K562 (cell line): ENCODE measurements around the gene SOCS4. TPM values are rescaled to one million over a fixed set of nuclear protein-coding genes. Genes with fewer than 3 reads are reported as not detected.

Experiments
- CUX1 ChIP-seq: fragments of 200-800 bp; sonication (Bioruptor generic); IDR thresholded peaks from 2 replicates; pipeline ENCODE4 v1.6.1; 2016; ENCODE audit warnings: missing genetic modification characterization, missing compliant biosample characterization
- FOXA3 ChIP-seq, 2 experiments: fragments of 450-650 bp in 1 of 2; sonication (generic) in 1 of 2; formaldehyde crosslinking; IDR thresholded peaks in 1 of 2; conservative IDR thresholded peaks in 1 of 2; 2 replicates each; pipeline versions ENCODE4 v1.4.0 to v1.8.0; 2020 to 2022; ENCODE audit warnings: mild to moderate bottlenecking in 2 of 2, missing genetic modification reagents in 1 of 2
- HDAC6 ChIP-seq: IDR thresholded peaks from 2 replicates; pipeline ENCODE4 v1.6.1; 2012; ENCODE audit warnings: low read depth, mild to moderate bottlenecking, control low read depth, inconsistent platforms, low read length, moderate library complexity
- HMBOX1 ChIP-seq: sonication (generic); IDR thresholded peaks from 2 replicates; pipeline ENCODE4 v1.6.1; 2016
- KLF16 ChIP-seq: IDR thresholded peaks from 2 replicates; pipeline ENCODE4 v1.6.1; 2016; ENCODE audit warnings: antibody characterized with exemption
- PTTG1 ChIP-seq: fragments of 450-650 bp; IDR thresholded peaks from 2 replicates; pipeline ENCODE4 v1.6.1; 2016; ENCODE audit warnings: low read depth, mild to moderate bottlenecking, missing genetic modification characterization, missing compliant biosample characterization
- SFPQ ChIP-seq: fragments of 200-400 bp; formaldehyde crosslinking; IDR thresholded peaks from 2 replicates; pipeline ENCODE4 v1.6.1; 2017; ENCODE audit warnings: mild to moderate bottlenecking, low read depth, low read length, moderate library complexity
- SMARCB1 ChIP-seq: IDR thresholded peaks from 2 replicates; pipeline ENCODE4 v1.6.1; 2011; ENCODE audit warnings: improper control_type of control experiment, low read depth; ENCODE audit not compliant: insufficient read length
- YY1 ChIP-seq, 3 experiments: IDR thresholded peaks; 2 replicates each; pipeline ENCODE4 v1.6.1; 2011; ENCODE audit warnings: low read length in 2 of 3, mild to moderate bottlenecking in 2 of 3, moderate library complexity in 2 of 3, borderline replicate concordance in 1 of 3, control low read depth in 1 of 3, low read depth in 1 of 3; ENCODE audit not compliant: insufficient read depth in 3 of 3, insufficient replicate concordance in 2 of 3, control insufficient read depth in 1 of 3, insufficient read length in 1 of 3; ENCODE audit errors: extremely low read depth in 1 of 3
- ZC3H4 ChIP-seq: sonication (generic); formaldehyde crosslinking; IDR thresholded peaks from 2 replicates; pipeline ENCODE4 v1.9.0; 2021; ENCODE audit warnings: missing genetic modification reagents, borderline replicate concordance
- ZNF143 ChIP-seq: sonication (generic); formaldehyde crosslinking; IDR thresholded peaks from 2 replicates; pipeline ENCODE4 v1.9.0; 2022; ENCODE audit warnings: mild to moderate bottlenecking, missing genetic modification reagents
- ZNF518B ChIP-seq: fragments of 250-450 bp; sonication (Bioruptor Pico); IDR thresholded peaks from 2 replicates; pipeline ENCODE4 v1.5.0; 2021; ENCODE audit warnings: mild to moderate bottlenecking, moderate library complexity
- ZSCAN29 ChIP-seq: fragments of 450-650 bp; IDR thresholded peaks from 2 replicates; pipeline ENCODE4 v1.6.1; 2017
- ZSCAN32 ChIP-seq: fragments of 450-650 bp; formaldehyde crosslinking; IDR thresholded peaks from 2 replicates; pipeline ENCODE4 v1.4.0; 2020; ENCODE audit warnings: mild to moderate bottlenecking, moderate library complexity
- polyA plus RNA-seq, 8 experiments: library from polyadenylated mRNA; depleted of rRNA in 4 of 8; stranded (reverse) in 5 of 8; unstranded in 3 of 8; fragments of >200 nt; fragmentation: Nextera tagmentation in 2 of 8; fragmentation: Illumina TruSeq in 1 of 8; extraction: Ambion mirVana in 2 of 8; extraction: Trizol in 1 of 8; gene quantifications; 2 replicates each; pipeline versions ENCODE4 v1.2.1 to v1.2.3, GENCODE V29; 2011 to 2014; ENCODE audit warnings: inconsistent platforms in 1 of 8, missing spikeins in 1 of 8
- total RNA-seq, 7 experiments: library from RNA; depleted of rRNA in 6 of 7; stranded (reverse); fragments of >200 nt in 6 of 7; fragmentation: Illumina TruSeq in 2 of 7; extraction: Trizol in 2 of 7; gene quantifications; 2 replicates each; pipeline versions ENCODE4 v1.2.1 to v1.2.3, GENCODE V29; 2011 to 2021; ENCODE audit warnings: low replicate concordance in 1 of 7

The SOCS4 gene
- total and polyA plus RNA-seq, 9 of the 15 experiments (the other 6 are each of a cell fraction or from before 2014, with no cell fraction given) = 2.6 to 12.7 (median 9.7) TPM

- no peak for TF ChIP-seq ZNF518B (CRISPR knock-in tag)
- no peak for TF ChIP-seq CUX1
- no peak for TF ChIP-seq ZC3H4
- TF ChIP-seq HMBOX1 = no peak
- peak; percentile 91 for TF ChIP-seq KLF16
- TF ChIP-seq YY1 (IDR thresholded peaks at IDR 0.05; ENCODE audit: borderline replicate concordance in 1 of 3, control insufficient read depth in 1 of 3, extremely low read depth in 1 of 3, insufficient read depth in 3 of 3, insufficient read length in 1 of 3, insufficient replicate concordance in 2 of 3, low read depth in 1 of 3, low read length in 2 of 3) = peak in 2 of 3 experiments; percentile 53 to 58
- no peak for TF ChIP-seq ZSCAN32 (CRISPR knock-in tag)
- no peak for TF ChIP-seq SMARCB1
- TF ChIP-seq ZNF143 (CRISPR knock-in tag) = no peak
- TF ChIP-seq FOXA3 (CRISPR knock-in tag; conservative IDR thresholded peaks at IDR 0.05 in 1 of 2, IDR thresholded peaks at IDR 0.05 in 1 of 2) = no peak
- TF ChIP-seq ZSCAN29 = no peak
- TF ChIP-seq HDAC6 = no peak
- TF ChIP-seq SFPQ = no peak
- TF ChIP-seq PTTG1 (tag) = no peak
These were observed 24.6 kb downstream of the SOCS4 start, which contains the start of gene MAPK1IP1L (continued) for GRCh38 chr14:55051423-55052268.
